HEK293 (cell line): ENCODE measurements around the gene MCEMP1.

Experiments
- CTCF ChIA-PET: fragments of 350-600 bp; formaldehyde crosslinking; extraction: SDS; loops from one replicate; lab custom pipeline; 2021; ENCODE audit warnings: antibody characterized with exemption; lab: Yijun Ruan, JAX
- POLR2A ChIA-PET: fragments of 300-600 bp; formaldehyde crosslinking; extraction: SDS; loops from one replicate; lab custom pipeline; 2020; ENCODE audit warnings: antibody characterized with exemption, inconsistent platforms; lab: Yijun Ruan, JAX
- H3K27ac ChIP-seq: fragments of 200-500 bp; sonication (Bioruptor generic); 2 replicates; pipeline ENCODE4 v1.5.1; 2014; ENCODE audit warnings: low read depth, low read length, control low read depth, inconsistent platforms; ENCODE audit errors: extremely low read depth
- H3K36me3 ChIP-seq, 2 experiments: fragments of 200-500 bp in 1 of 2; sonication (Bioruptor generic) in 1 of 2; 1 replicate in 1 of 2; 2 replicates in 1 of 2; pipeline ENCODE4 v1.5.1; 2014 to 2017; ENCODE audit warnings: inconsistent platforms in 2 of 2, low read length in 2 of 2; ENCODE audit not compliant: control insufficient read depth in 2 of 2, insufficient read depth in 1 of 2
- H3K4me1 ChIP-seq: fragments of 200-500 bp; sonication (Bioruptor generic); 2 replicates; pipeline ENCODE4 v1.5.1; 2014; ENCODE audit warnings: mild to moderate bottlenecking, low read length, inconsistent platforms; ENCODE audit not compliant: control insufficient read depth, insufficient read depth
- H3K4me3 ChIP-seq: 2 replicates; pipeline ENCODE4 v1.5.1; 2011; ENCODE audit warnings: low read depth, mild to moderate bottlenecking, control low read depth, low read length, moderate library complexity
- H3K9me3 ChIP-seq: fragments of 200-500 bp; sonication (Bioruptor generic); 2 replicates; pipeline ENCODE4 v1.5.1; 2014; ENCODE audit warnings: low read depth, low read length, inconsistent platforms; ENCODE audit not compliant: control insufficient read depth, insufficient read depth
- IKZF3 ChIP-seq: fragments of 450-650 bp; IDR thresholded peaks from 2 replicates; pipeline ENCODE4 v1.5.0; 2018; ENCODE audit warnings: missing biosample characterization, mild to moderate bottlenecking, missing genetic modification characterization, moderate library complexity
- KLF7 ChIP-seq: fragments of 450-650 bp; formaldehyde crosslinking; IDR thresholded peaks from 2 replicates; pipeline ENCODE4 v1.5.1; 2016; ENCODE audit warnings: missing biosample characterization, missing genetic modification characterization, borderline replicate concordance
- OVOL3 ChIP-seq: fragments of 450-650 bp; formaldehyde crosslinking; IDR thresholded peaks from 2 replicates; pipeline ENCODE4 v1.5.1; 2016; ENCODE audit warnings: missing biosample characterization, missing genetic modification characterization
- PRDM1 ChIP-seq: fragments of 450-650 bp; formaldehyde crosslinking; IDR thresholded peaks from 2 replicates; pipeline ENCODE4; 2016; ENCODE audit warnings: missing biosample characterization, missing genetic modification characterization
- ZBTB17 ChIP-seq: fragments of 450-650 bp; formaldehyde crosslinking; IDR thresholded peaks from 2 replicates; pipeline ENCODE4 v1.5.1; 2016; ENCODE audit warnings: missing biosample characterization, missing genetic modification characterization
- ZFP41 ChIP-seq: fragments of 450-650 bp; formaldehyde crosslinking; IDR thresholded peaks from 2 replicates; pipeline ENCODE4 v1.5.1; 2016; ENCODE audit warnings: missing biosample characterization, missing genetic modification characterization, borderline replicate concordance
- ZFP69B ChIP-seq: fragments of 450-650 bp; formaldehyde crosslinking; IDR thresholded peaks from 2 replicates; pipeline ENCODE4 v1.5.1; 2016; ENCODE audit warnings: missing biosample characterization, missing genetic modification characterization
- ZNF133 ChIP-seq: fragments of 450-650 bp; formaldehyde crosslinking; IDR thresholded peaks from 2 replicates; pipeline ENCODE4 v1.5.1; 2016; ENCODE audit warnings: missing biosample characterization, missing genetic modification characterization
- ZNF324 ChIP-seq: fragments of 450-650 bp; formaldehyde crosslinking; IDR thresholded peaks from 2 replicates; pipeline ENCODE4 v1.5.1; 2016; ENCODE audit warnings: missing biosample characterization, missing genetic modification characterization
- ZNF366 ChIP-seq: fragments of 450-650 bp; formaldehyde crosslinking; conservative IDR thresholded peaks from 2 replicates; pipeline ENCODE4 v1.5.1; 2016; ENCODE audit warnings: missing biosample characterization, missing genetic modification characterization
- ZNF37A ChIP-seq: fragments of 450-650 bp; IDR thresholded peaks from 2 replicates; pipeline ENCODE4 v1.5.1; 2018; ENCODE audit warnings: missing biosample characterization, missing genetic modification characterization
- ZNF391 ChIP-seq: fragments of 450-650 bp; formaldehyde crosslinking; IDR thresholded peaks from 2 replicates; pipeline ENCODE4 v1.5.1; 2016; ENCODE audit warnings: low read depth, missing biosample characterization, missing genetic modification characterization, borderline replicate concordance
- ZNF501 ChIP-seq: fragments of 450-650 bp; formaldehyde crosslinking; IDR thresholded peaks from 2 replicates; pipeline ENCODE4 v1.5.1; 2016; ENCODE audit warnings: missing biosample characterization, missing genetic modification characterization
- ZNF514 ChIP-seq: fragments of 450-650 bp; formaldehyde crosslinking; IDR thresholded peaks from 2 replicates; pipeline ENCODE4 v1.5.1; 2016; ENCODE audit warnings: missing biosample characterization, missing genetic modification characterization
- ZNF529 ChIP-seq: fragments of 450-650 bp; formaldehyde crosslinking; IDR thresholded peaks from 2 replicates; pipeline ENCODE4 v1.5.1; 2017; ENCODE audit warnings: missing genetic modification characterization, missing biosample characterization; ENCODE audit not compliant: insufficient replicate concordance
- ZNF530 ChIP-seq: fragments of 450-650 bp; formaldehyde crosslinking; IDR thresholded peaks from 2 replicates; pipeline ENCODE4 v1.5.1; 2016; ENCODE audit warnings: low read depth, missing biosample characterization, missing genetic modification characterization
- ZNF560 ChIP-seq: fragments of 450-650 bp; formaldehyde crosslinking; IDR thresholded peaks from 2 replicates; pipeline ENCODE4 v1.5.1; 2017; ENCODE audit warnings: missing biosample characterization, missing genetic modification characterization, borderline replicate concordance
- ZNF596 ChIP-seq: fragments of 450-650 bp; IDR thresholded peaks from 2 replicates; pipeline ENCODE4 v1.5.0; 2018; ENCODE audit warnings: missing biosample characterization, mild to moderate bottlenecking, missing genetic modification characterization, moderate library complexity
- ZNF600 ChIP-seq: fragments of 450-650 bp; formaldehyde crosslinking; IDR thresholded peaks from 2 replicates; pipeline ENCODE4 v1.5.1; 2016; ENCODE audit warnings: missing biosample characterization, missing genetic modification characterization
- ZNF654 ChIP-seq: fragments of 450-650 bp; formaldehyde crosslinking; IDR thresholded peaks from 2 replicates; pipeline ENCODE4 v1.5.1; 2016; ENCODE audit warnings: low read depth, missing biosample characterization, missing genetic modification characterization
- ZNF664 ChIP-seq: fragments of 450-650 bp; formaldehyde crosslinking; IDR thresholded peaks from 2 replicates; pipeline ENCODE4 v1.5.1; 2016; ENCODE audit warnings: missing biosample characterization, missing genetic modification characterization
- TF ChIP-seq, protein P1 (sequence below): fragments of 450-650 bp; formaldehyde crosslinking; IDR thresholded peaks from 2 replicates; pipeline ENCODE4 v1.5.1; 2017; ENCODE audit warnings: missing biosample characterization, missing genetic modification characterization
- TF ChIP-seq, protein P2 (sequence below): fragments of 450-650 bp; formaldehyde crosslinking; IDR thresholded peaks from 2 replicates; pipeline ENCODE4 v1.5.1; 2016; ENCODE audit warnings: missing biosample characterization, missing genetic modification characterization
- TF ChIP-seq, protein P3 (sequence below): fragments of 450-650 bp; formaldehyde crosslinking; IDR thresholded peaks from 2 replicates; pipeline ENCODE4 v1.5.1; 2016; ENCODE audit warnings: missing biosample characterization, missing genetic modification characterization

MCEMP1 gene

DNA sequence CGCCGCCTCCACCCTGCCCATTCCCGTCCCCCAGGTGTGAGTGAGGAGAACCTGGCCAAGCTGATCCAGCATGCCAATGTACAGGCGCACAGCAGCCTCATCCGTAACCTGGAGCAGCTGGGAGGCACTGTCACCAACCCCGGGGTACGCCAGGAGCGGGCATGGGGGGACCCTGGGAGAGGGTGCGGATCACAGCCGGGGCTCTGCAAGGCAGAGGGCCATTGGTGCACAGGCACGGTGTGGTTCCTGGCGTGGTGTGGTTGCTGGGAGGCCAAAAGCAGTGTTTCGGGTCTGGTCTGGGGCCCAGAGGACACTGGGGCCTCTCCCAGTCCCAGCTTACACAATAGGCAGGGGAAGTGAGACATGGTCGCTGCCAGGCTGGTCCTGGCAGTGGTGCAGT, 31.7 kb upstream of the MCEMP1 start:
- H3K36me3 ChIP-seq = peaks cover 3 to 11% of the 10 kb centered on the region in 2 experiments; a peak in 2 of 3 replicates
- ChIA-PET POLR2A (interaction anchor here (0.6 kb wide), 3 partner anchors 11 to 306 kb away, joined by 3 to 7 read pairs (median 4); no protein-coding TSS in a partner anchor), CTCF (interaction anchor here (0.5 to 1.3 kb wide), 3 partner anchors 8 to 77 kb away, joined by 3 to 7 read pairs (median 3); no protein-coding TSS in a partner anchor)
- no peak overlapping the region for H3K27ac ChIP-seq
- no peaks in the 10 kb centered on the region for H3K4me1 ChIP-seq
- H3K9me3 ChIP-seq = no peaks in the 10 kb centered on the region
- no peak overlapping the region for H3K4me3 ChIP-seq
- TF ChIP-seq ZNF600 = peak; percentile 34; the same call in 1 of the 2 replicates
- TF ChIP-seq, protein P1, sequence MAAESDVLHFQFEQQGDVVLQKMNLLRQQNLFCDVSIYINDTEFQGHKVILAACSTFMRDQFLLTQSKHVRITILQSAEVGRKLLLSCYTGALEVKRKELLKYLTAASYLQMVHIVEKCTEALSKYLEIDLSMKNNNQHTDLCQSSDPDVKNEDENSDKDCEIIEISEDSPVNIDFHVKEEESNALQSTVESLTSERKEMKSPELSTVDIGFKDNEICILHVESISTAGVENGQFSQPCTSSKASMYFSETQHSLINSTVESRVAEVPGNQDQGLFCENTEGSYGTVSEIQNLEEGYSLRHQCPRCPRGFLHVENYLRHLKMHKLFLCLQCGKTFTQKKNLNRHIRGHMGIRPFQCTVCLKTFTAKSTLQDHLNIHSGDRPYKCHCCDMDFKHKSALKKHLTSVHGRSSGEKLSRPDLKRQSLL (tag by site-specific recombination) = no peak
- TF ChIP-seq ZNF664 (tag by site-specific recombination) = no peak

DNA sequence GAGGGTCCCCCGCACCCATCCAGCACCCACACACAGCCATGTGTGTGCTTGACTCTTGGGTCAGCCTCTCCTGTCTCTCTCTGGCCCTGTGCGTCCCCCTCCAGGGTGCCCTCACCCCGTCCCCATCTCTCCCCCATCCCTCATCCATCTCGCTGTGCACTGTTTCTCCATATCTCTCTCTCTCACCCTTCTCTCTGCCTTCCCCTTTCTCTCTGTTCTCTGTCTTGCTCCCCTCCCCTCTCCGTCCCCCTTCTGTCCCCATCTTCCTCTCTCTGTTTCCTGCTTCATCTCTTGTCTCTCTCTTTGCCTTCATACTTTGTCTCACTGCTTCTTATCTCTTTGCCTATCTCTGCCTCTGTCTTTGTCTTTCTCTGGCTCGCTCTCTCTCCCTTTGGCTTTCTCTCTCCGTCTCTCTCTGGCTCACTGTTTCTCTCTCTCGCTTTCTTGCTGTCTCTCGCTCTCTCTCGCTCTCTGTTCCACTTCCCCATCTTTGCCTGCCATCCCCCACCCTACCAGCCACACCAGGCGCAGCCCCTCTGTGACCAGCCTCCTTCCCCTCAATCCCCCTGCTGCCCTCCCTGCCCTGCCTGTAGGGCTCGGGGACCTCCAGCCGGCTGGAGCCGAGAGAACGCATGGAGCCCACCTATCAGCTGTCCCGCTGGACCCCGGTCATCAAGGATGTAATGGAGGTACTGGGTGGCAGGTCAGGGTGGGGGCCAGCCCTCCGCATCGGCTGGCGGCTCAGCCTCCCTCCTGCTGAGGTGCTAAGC, 31.0 kb upstream of the MCEMP1 start:
- no peaks in the 10 kb centered on the region for H3K4me1 ChIP-seq
- CTCF ChIA-PET = interaction anchor here (0.6 kb wide), 1 partner anchor 156 kb away, joined by 3 read pairs; no protein-coding TSS in a partner anchor
- H3K27ac ChIP-seq = no peak overlapping the region
- no peak overlapping the region for H3K4me3 ChIP-seq
- TF ChIP-seq ZNF596 (tag by site-specific recombination) (peak; percentile 50; the same call in 1 of the 2 replicates), ZFP69B (tag by site-specific recombination) (no peak), PRDM1 (tag by site-specific recombination) (peak; percentile 97), ZNF514 (tag by site-specific recombination) (no peak), ZNF324 (tag by site-specific recombination) (no peak), ZNF366 (peak; percentile 57), ZNF37A (no peak), ZFP41 (tag by site-specific recombination) (no peak), IKZF3 (tag by site-specific recombination) (no peak), ZNF133 (tag by site-specific recombination) (no peak), ZBTB17 (0 out of 2 replicates have a peak, but pooled peaks have one; percentile 24), ZNF664 (tag by site-specific recombination) (no peak)
- POLR2A ChIA-PET = interaction anchor here (0.6 kb wide), 1 partner anchor 305 kb away, joined by 3 read pairs; no protein-coding TSS in a partner anchor
- H3K36me3 ChIP-seq = peaks cover 0 to 8% of the 10 kb centered on the region in 2 experiments; a peak in 1 of 3 replicates
- H3K9me3 ChIP-seq = no peaks in the 10 kb centered on the region

DNA sequence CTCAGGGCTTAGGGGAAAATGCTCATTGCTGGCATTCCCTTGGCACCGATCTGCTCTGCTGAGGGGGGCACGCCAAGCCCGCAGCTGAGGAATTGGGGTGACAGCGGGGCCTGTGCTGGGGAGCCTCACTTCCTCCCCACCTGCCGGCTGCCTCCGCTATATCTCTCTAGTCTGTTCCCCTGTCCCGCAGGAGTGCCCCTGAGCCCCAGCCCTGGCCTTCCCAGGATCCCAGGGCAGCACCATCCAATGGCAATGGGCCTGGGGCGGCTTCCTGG, 30.5 kb upstream of the MCEMP1 start:
- no peaks in the 10 kb centered on the region for H3K9me3 ChIP-seq
- H3K4me3 ChIP-seq = no peak overlapping the region
- H3K4me1 ChIP-seq = no peaks in the 10 kb centered on the region
- ChIA-PET POLR2A (no interaction called here), CTCF (interaction anchor here (0.6 kb wide), 1 partner anchor 156 kb away, joined by 3 read pairs; no protein-coding TSS in a partner anchor)
- peaks cover 0 to 8% of the 10 kb centered on the region in 2 experiments; a peak in 1 of 3 replicates for H3K36me3 ChIP-seq
- no peak overlapping the region for H3K27ac ChIP-seq
- TF ChIP-seq ZNF501 (tag by site-specific recombination) (no peak), ZNF560 (no peak), ZNF654 (no peak), OVOL3 (tag by site-specific recombination) (no peak), ZNF133 (tag by site-specific recombination) (no peak), ZNF529 (no peak), ZNF391 (no peak), ZNF530 (tag by site-specific recombination) (no peak), KLF7 (tag by site-specific recombination) (no peak)
- TF ChIP-seq, protein P2, sequence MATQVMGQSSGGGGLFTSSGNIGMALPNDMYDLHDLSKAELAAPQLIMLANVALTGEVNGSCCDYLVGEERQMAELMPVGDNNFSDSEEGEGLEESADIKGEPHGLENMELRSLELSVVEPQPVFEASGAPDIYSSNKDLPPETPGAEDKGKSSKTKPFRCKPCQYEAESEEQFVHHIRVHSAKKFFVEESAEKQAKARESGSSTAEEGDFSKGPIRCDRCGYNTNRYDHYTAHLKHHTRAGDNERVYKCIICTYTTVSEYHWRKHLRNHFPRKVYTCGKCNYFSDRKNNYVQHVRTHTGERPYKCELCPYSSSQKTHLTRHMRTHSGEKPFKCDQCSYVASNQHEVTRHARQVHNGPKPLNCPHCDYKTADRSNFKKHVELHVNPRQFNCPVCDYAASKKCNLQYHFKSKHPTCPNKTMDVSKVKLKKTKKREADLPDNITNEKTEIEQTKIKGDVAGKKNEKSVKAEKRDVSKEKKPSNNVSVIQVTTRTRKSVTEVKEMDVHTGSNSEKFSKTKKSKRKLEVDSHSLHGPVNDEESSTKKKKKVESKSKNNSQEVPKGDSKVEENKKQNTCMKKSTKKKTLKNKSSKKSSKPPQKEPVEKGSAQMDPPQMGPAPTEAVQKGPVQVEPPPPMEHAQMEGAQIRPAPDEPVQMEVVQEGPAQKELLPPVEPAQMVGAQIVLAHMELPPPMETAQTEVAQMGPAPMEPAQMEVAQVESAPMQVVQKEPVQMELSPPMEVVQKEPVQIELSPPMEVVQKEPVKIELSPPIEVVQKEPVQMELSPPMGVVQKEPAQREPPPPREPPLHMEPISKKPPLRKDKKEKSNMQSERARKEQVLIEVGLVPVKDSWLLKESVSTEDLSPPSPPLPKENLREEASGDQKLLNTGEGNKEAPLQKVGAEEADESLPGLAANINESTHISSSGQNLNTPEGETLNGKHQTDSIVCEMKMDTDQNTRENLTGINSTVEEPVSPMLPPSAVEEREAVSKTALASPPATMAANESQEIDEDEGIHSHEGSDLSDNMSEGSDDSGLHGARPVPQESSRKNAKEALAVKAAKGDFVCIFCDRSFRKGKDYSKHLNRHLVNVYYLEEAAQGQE (tag by site-specific recombination) = no peak
- TF ChIP-seq, protein P3, sequence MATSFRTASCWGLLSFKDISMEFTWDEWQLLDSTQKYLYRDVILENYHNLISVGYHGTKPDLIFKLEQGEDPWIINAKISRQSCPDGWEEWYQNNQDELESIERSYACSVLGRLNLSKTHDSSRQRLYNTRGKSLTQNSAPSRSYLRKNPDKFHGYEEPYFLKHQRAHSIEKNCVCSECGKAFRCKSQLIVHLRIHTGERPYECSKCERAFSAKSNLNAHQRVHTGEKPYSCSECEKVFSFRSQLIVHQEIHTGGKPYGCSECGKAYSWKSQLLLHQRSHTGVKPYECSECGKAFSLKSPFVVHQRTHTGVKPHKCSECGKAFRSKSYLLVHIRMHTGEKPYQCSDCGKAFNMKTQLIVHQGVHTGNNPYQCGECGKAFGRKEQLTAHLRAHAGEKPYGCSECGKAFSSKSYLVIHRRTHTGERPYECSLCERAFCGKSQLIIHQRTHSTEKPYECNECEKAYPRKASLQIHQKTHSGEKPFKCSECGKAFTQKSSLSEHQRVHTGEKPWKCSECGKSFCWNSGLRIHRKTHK (tag by site-specific recombination) = no peak
